Smooth muscle cell (in vitro differentiated cells): ENCODE results near the gene KCNQ5. TPM values are rescaled to one million over a fixed set of nuclear protein-coding genes. Genes with fewer than 3 reads are reported as not detected.

Experiments
- DNase-seq: peaks from one replicate; lab custom pipeline; 2025; ENCODE audit not compliant: unreplicated experiment; lab: John Stamatoyannopoulos, UW
- H2AFZ ChIP-seq: fragments of 200-600 bp; sonication (generic); 2 replicates; pipeline ENCODE4 v1.6.0; 2016; ENCODE audit warnings: antibody characterized with exemption, low read depth, mild to moderate bottlenecking
- H3F3A ChIP-seq: fragments of 200-600 bp; sonication (generic); 2 replicates; pipeline ENCODE4 v1.6.0; 2017; ENCODE audit warnings: antibody characterized with exemption, low read depth
- H3K27ac ChIP-seq: fragments of 200-600 bp; sonication (generic); 2 replicates; pipeline ENCODE4 v1.5.1; 2016; ENCODE audit warnings: low read depth, mild to moderate bottlenecking
- H3K27me3 ChIP-seq: fragments of 200-600 bp; sonication (generic); 2 replicates; pipeline ENCODE4 v1.6.1; 2016; ENCODE audit warnings: low read depth, mild to moderate bottlenecking
- H3K36me3 ChIP-seq: fragments of 200-600 bp; sonication (generic); 2 replicates; pipeline ENCODE4 v1.5.1; 2016; ENCODE audit warnings: low read depth
- H3K4me1 ChIP-seq: fragments of 200-600 bp; sonication (generic); 2 replicates; pipeline ENCODE4 v1.5.1; 2016; ENCODE audit warnings: low read depth
- H3K4me2 ChIP-seq: fragments of 200-600 bp; sonication (generic); 2 replicates; pipeline ENCODE4 v1.6.0; 2016; ENCODE audit warnings: mild to moderate bottlenecking
- H3K4me3 ChIP-seq: fragments of 200-600 bp; sonication (generic); 2 replicates; pipeline ENCODE4 v1.5.1; 2016; ENCODE audit warnings: mild to moderate bottlenecking
- H3K79me2 ChIP-seq: fragments of 200-600 bp; sonication (generic); 2 replicates; pipeline ENCODE4 v1.6.0; 2016; ENCODE audit warnings: low read depth, mild to moderate bottlenecking
- H3K9ac ChIP-seq: fragments of 200-600 bp; sonication (generic); 2 replicates; pipeline ENCODE4 v1.6.0; 2016; ENCODE audit warnings: low read depth
- H3K9me3 ChIP-seq: fragments of 200-600 bp; sonication (generic); replicated peaks from 2 replicates; pipeline ENCODE4 v1.5.1; 2016; ENCODE audit warnings: low read depth
- H4K20me1 ChIP-seq: fragments of 200-600 bp; sonication (generic); 2 replicates; pipeline ENCODE4 v1.6.0; 2016; ENCODE audit warnings: low read depth
- WGBS: methylation state at CpG from one replicate; pipeline ENCODE4 v1.1.7; 2016; ENCODE audit warnings: low lambda C conversion rate; 5-methylcytosine and 5-hydroxymethylcytosine counted together
- polyA plus RNA-seq: library from polyadenylated mRNA; unstranded; fragments of >200 nt; fragmentation: Nextera tagmentation; extraction: Ambion mirVana; gene quantifications from 2 replicates; pipeline ENCODE4 v1.2.1, GENCODE V29; 2016
- total RNA-seq: library from RNA; depleted of rRNA; stranded (reverse); fragments of >200 nt; gene quantifications from 2 replicates; pipeline ENCODE4 v1.2.3, GENCODE V29; 2014
- TF ChIP-seq, protein P1 (sequence below): fragments of 200-600 bp; sonication (generic); IDR thresholded peaks from 2 replicates; pipeline ENCODE4 v1.5.1; 2017; ENCODE audit warnings: borderline replicate concordance, mild to moderate bottlenecking, antibody characterized with exemption; ENCODE audit not compliant: insufficient read depth, poor library complexity, severe bottlenecking

Gene KCNQ5
- total and polyA plus RNA-seq, 2 experiments from 2014 or later, result 1.2 to 2.0 TPM

DNA sequence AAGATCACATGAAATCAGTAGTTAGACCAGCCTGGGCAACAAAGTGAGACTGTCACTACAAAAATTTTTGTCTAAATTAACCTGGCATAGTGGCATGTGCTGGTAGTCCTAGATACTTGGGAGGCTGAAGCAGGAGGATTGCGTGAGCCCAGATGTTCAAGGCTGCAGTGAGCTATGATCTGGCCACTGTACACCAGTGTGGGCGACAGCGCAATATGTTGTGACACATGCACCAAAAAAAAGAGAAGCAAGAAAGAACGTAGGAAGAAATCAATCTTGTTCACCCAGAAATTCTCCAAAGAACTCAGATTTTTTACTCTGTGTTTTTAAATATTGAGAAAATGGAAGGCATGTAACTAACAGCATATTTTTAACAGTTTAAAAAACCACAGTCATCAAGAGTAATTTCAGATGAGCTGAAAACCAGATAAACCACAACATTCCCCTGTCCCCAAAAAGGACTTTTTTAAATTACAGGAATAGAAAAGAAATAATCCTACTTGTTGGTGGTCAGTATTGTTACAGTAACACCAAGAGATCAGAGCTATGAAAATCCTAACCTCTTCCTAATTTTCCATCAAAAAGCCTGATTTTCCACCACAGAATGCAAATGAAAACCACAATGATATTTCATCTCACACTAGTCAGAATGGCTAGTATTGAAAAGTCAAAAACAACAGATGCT lies 363.3 kb downstream of the KCNQ5 start:
- Histone ChIP-seq H2AFZ (no peak overlapping the region), H3K4me2 (no peak overlapping the region), H3K9ac (no peak overlapping the region), H3K4me1 (no peaks in the 10 kb centered on the region), H3K27me3 (no peaks in the 10 kb centered on the region), H3K36me3 (no peaks in the 10 kb centered on the region), H3K4me3 (no peak overlapping the region), H3K27ac (no peak overlapping the region), H3F3A (no peaks in the 10 kb centered on the region), H4K20me1 (no peaks in the 10 kb centered on the region), H3K79me2 (no peaks in the 10 kb centered on the region), H3K9me3 (no peaks in the 10 kb centered on the region)
- TF ChIP-seq, protein P1, sequence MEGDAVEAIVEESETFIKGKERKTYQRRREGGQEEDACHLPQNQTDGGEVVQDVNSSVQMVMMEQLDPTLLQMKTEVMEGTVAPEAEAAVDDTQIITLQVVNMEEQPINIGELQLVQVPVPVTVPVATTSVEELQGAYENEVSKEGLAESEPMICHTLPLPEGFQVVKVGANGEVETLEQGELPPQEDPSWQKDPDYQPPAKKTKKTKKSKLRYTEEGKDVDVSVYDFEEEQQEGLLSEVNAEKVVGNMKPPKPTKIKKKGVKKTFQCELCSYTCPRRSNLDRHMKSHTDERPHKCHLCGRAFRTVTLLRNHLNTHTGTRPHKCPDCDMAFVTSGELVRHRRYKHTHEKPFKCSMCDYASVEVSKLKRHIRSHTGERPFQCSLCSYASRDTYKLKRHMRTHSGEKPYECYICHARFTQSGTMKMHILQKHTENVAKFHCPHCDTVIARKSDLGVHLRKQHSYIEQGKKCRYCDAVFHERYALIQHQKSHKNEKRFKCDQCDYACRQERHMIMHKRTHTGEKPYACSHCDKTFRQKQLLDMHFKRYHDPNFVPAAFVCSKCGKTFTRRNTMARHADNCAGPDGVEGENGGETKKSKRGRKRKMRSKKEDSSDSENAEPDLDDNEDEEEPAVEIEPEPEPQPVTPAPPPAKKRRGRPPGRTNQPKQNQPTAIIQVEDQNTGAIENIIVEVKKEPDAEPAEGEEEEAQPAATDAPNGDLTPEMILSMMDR, result no peak
- DNase-seq, result no peak
- WGBS, result 84% methylated on average over 4 of the region's 4 CpGs

- no peaks in the 10 kb centered on the region for H3K4me1 ChIP-seq
- no peaks in the 10 kb centered on the region for H3K79me2 ChIP-seq
- no peak overlapping the region for H3K9ac ChIP-seq
- no peak overlapping the region for H3K4me3 ChIP-seq
- DNase-seq, result no peak
- WGBS, result 90% methylated on average over 19 of the region's 19 CpGs
- H4K20me1 ChIP-seq, result no peaks in the 10 kb centered on the region
- no peak overlapping the region for H2AFZ ChIP-seq
- H3F3A ChIP-seq, result no peaks in the 10 kb centered on the region
- H3K4me2 ChIP-seq, result no peak overlapping the region
- no peaks in the 10 kb centered on the region for H3K27me3 ChIP-seq
- no peaks in the 10 kb centered on the region for H3K36me3 ChIP-seq
- H3K27ac ChIP-seq, result no peak overlapping the region
- TF ChIP-seq, protein P1, result no peak
- no peaks in the 10 kb centered on the region for H3K9me3 ChIP-seq
These were observed 365.4 kb downstream of the KCNQ5 start for GRCh38 chr6:72987301-72987700.

- no peaks in the 10 kb centered on the region for H3K79me2 ChIP-seq
- H3K27ac ChIP-seq, result no peak overlapping the region
- no peak overlapping the region for H2AFZ ChIP-seq
- no peak overlapping the region for H3K4me2 ChIP-seq
- DNase-seq, result no peak
- TF ChIP-seq, protein P1, result no peak
- H4K20me1 ChIP-seq, result no peaks in the 10 kb centered on the region
- H3K9me3 ChIP-seq, result no peaks in the 10 kb centered on the region
- no peak overlapping the region for H3K4me3 ChIP-seq
- H3K27me3 ChIP-seq, result no peaks in the 10 kb centered on the region
- H3K36me3 ChIP-seq, result no peaks in the 10 kb centered on the region
- 86% methylated on average over 5 of the region's 5 CpGs for WGBS
- H3K9ac ChIP-seq, result no peak overlapping the region
- no peaks in the 10 kb centered on the region for H3K4me1 ChIP-seq
- H3F3A ChIP-seq, result no peaks in the 10 kb centered on the region
These were observed 378.1 kb downstream of the KCNQ5 start for GRCh38 chr6:72999995-73000394.

DNA sequence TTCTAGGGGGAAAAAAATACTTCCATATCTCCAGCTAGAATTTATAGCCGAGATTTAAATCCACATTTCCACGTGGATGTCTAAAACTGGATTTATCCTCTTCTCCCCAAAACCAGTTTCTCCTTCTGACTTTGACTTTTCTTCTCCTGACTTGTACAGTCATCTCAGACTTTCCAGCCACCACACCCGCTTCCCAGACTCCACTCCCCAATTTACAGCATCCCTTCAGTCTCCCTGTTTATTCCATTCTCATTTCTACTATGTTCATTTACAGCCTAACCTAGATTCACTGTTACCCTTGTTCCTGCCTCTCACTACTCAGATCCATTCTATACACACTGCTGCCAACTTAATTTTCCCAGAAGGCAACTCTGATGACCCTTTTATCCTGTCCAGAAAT lies 378.6 kb downstream of the KCNQ5 start:
- no peaks in the 10 kb centered on the region for H3K9me3 ChIP-seq
- TF ChIP-seq, protein P1, result no peak
- 85% methylated on average over 3 of the region's 3 CpGs for WGBS
- no peak overlapping the region for H3K27ac ChIP-seq
- no peak overlapping the region for H3K4me3 ChIP-seq
- H3K9ac ChIP-seq, result no peak overlapping the region
- H3K79me2 ChIP-seq, result no peaks in the 10 kb centered on the region
- H3K36me3 ChIP-seq, result no peaks in the 10 kb centered on the region
- no peaks in the 10 kb centered on the region for H3F3A ChIP-seq
- no peaks in the 10 kb centered on the region for H4K20me1 ChIP-seq
- H3K27me3 ChIP-seq, result no peaks in the 10 kb centered on the region
- no peak for DNase-seq
- no peaks in the 10 kb centered on the region for H3K4me1 ChIP-seq
- no peak overlapping the region for H3K4me2 ChIP-seq
- no peak overlapping the region for H2AFZ ChIP-seq
